HepG2 (cell line): ENCODE measurements around the gene PPY. TPM values are rescaled to one million over a fixed set of nuclear protein-coding genes. Genes with fewer than 3 reads are reported as not detected.
A peak's percentile ranks its signal among the peaks of the same experiment; 100 is the strongest.

Experiments
- ARNT ChIP-seq: fragments of 450-650 bp; IDR thresholded peaks from 2 replicates; pipeline ENCODE4 v1.6.1; 2017
- ATAD3A ChIP-seq: sonication (generic); formaldehyde crosslinking; IDR thresholded peaks from 2 replicates; pipeline ENCODE4 v1.4.0; 2020; ENCODE audit warnings: missing genetic modification reagents
- GATAD1 ChIP-seq: IDR thresholded peaks from 2 replicates; pipeline ENCODE4 v1.6.1; 2016; ENCODE audit warnings: missing genetic modification reagents, missing compliant biosample characterization
- HES4 ChIP-seq: sonication (generic); formaldehyde crosslinking; IDR thresholded peaks from 2 replicates; pipeline ENCODE4 v1.9.0; 2021; ENCODE audit warnings: mild to moderate bottlenecking, missing genetic modification reagents, borderline replicate concordance
- JUN ChIP-seq: sonication (generic); formaldehyde crosslinking; IDR thresholded peaks from 2 replicates; pipeline ENCODE4 v1.4.0; 2020; ENCODE audit warnings: mild to moderate bottlenecking, missing genetic modification reagents
- MYPOP ChIP-seq: sonication (generic); formaldehyde crosslinking; IDR thresholded peaks from 2 replicates; pipeline ENCODE4 v1.8.1; 2023; ENCODE audit warnings: mild to moderate bottlenecking, moderate library complexity, missing genetic modification reagents
- NFYC ChIP-seq: IDR thresholded peaks from 2 replicates; pipeline ENCODE4 v1.6.1; 2016; ENCODE audit warnings: missing genetic modification reagents, missing compliant biosample characterization
- RXRB ChIP-seq: IDR thresholded peaks from 2 replicates; pipeline ENCODE4 v1.6.1; 2016; ENCODE audit warnings: borderline replicate concordance, missing genetic modification reagents, missing compliant biosample characterization
- SMAD3 ChIP-seq: sonication (generic); formaldehyde crosslinking; IDR thresholded peaks from 2 replicates; pipeline ENCODE4 v1.4.0; 2020; ENCODE audit warnings: missing genetic modification reagents
- SMC3 ChIP-seq: IDR thresholded peaks from 2 replicates; pipeline ENCODE4 v1.6.1; 2011; ENCODE audit warnings: low read length, improper control_type of control experiment
- TBX2 ChIP-seq: sonication (generic); formaldehyde crosslinking; IDR thresholded peaks from 2 replicates; pipeline ENCODE4 v1.5.0; 2020; ENCODE audit warnings: missing genetic modification reagents, mild to moderate bottlenecking, borderline replicate concordance
- TEAD2 ChIP-seq: sonication (generic); formaldehyde crosslinking; IDR thresholded peaks from 2 replicates; pipeline ENCODE4 v1.9.0; 2021; ENCODE audit warnings: missing genetic modification reagents
- THAP8 ChIP-seq: sonication (generic); formaldehyde crosslinking; IDR thresholded peaks from 2 replicates; pipeline ENCODE4 v1.5.1; 2020; ENCODE audit warnings: missing genetic modification reagents, mild to moderate bottlenecking, borderline replicate concordance
- ZBTB2 ChIP-seq: sonication (generic); formaldehyde crosslinking; IDR thresholded peaks from 2 replicates; pipeline ENCODE4 v1.8.0; 2022; ENCODE audit warnings: low read depth, missing genetic modification reagents
- ZBTB21 ChIP-seq: sonication (generic); formaldehyde crosslinking; IDR thresholded peaks from 2 replicates; pipeline ENCODE4 v1.4.0; 2020; ENCODE audit warnings: missing genetic modification reagents
- ZNF331 ChIP-seq: sonication (generic); formaldehyde crosslinking; IDR thresholded peaks from 2 replicates; pipeline ENCODE4 v1.4.0; 2020; ENCODE audit warnings: missing genetic modification reagents
- ZNF33A ChIP-seq: sonication (generic); formaldehyde crosslinking; IDR thresholded peaks from 2 replicates; pipeline ENCODE4 v1.5.1; 2020; ENCODE audit warnings: missing genetic modification reagents, mild to moderate bottlenecking, moderate library complexity, borderline replicate concordance
- ZNF496 ChIP-seq: sonication (generic); formaldehyde crosslinking; IDR thresholded peaks from 2 replicates; pipeline ENCODE4 v1.8.1; 2023; ENCODE audit warnings: mild to moderate bottlenecking, moderate library complexity, missing genetic modification reagents; ENCODE audit not compliant: insufficient replicate concordance
- ZNF605 ChIP-seq: sonication (generic); formaldehyde crosslinking; IDR thresholded peaks from 2 replicates; pipeline ENCODE4 v1.8.0; 2022; ENCODE audit warnings: mild to moderate bottlenecking, missing genetic modification reagents
- ZNF737 ChIP-seq: sonication (generic); formaldehyde crosslinking; IDR thresholded peaks from 2 replicates; pipeline ENCODE4 v1.5.0; 2020; ENCODE audit warnings: missing genetic modification reagents, mild to moderate bottlenecking, borderline replicate concordance
- ZNF772 ChIP-seq: sonication (generic); formaldehyde crosslinking; IDR thresholded peaks from 2 replicates; pipeline ENCODE4 v1.5.0; 2020; ENCODE audit warnings: mild to moderate bottlenecking, missing genetic modification reagents
- polyA plus RNA-seq, 8 experiments: library from polyadenylated mRNA; depleted of rRNA in 3 of 8; stranded (reverse) in 7 of 8; unstranded in 1 of 8; fragments of >200 nt; fragmentation: Illumina TruSeq in 4 of 8; extraction: Trizol in 4 of 8; gene quantifications; 2 replicates each; pipeline versions ENCODE4 v1.2.1 to v1.2.3, GENCODE V29; 2011 to 2016; ENCODE audit warnings: low read depth in 4 of 8, missing spikeins in 1 of 8, mixed read lengths in 1 of 8; ENCODE audit not compliant: insufficient read depth in 1 of 8
- total RNA-seq, 5 experiments: library from RNA; depleted of rRNA; stranded (reverse); fragments of >200 nt; fragmentation: Illumina TruSeq; extraction: Trizol; gene quantifications; 2 replicates each; pipeline ENCODE4 v1.2.3, GENCODE V29; 2016; ENCODE audit warnings: low read depth in 1 of 5
- TF ChIP-seq, protein P1 (sequence below): sonication (generic); formaldehyde crosslinking; conservative IDR thresholded peaks from 2 replicates; pipeline ENCODE4 v1.8.0; 2022; ENCODE audit warnings: low read depth, missing genetic modification reagents
- TF ChIP-seq, protein P2 (sequence below): conservative IDR thresholded peaks from 2 replicates; pipeline ENCODE4 v1.6.1; 2018; ENCODE audit warnings: missing genetic modification reagents

The PPY gene
- total and polyA plus RNA-seq, 2 of the 13 experiments (the other 11 are each of a cell fraction or from before 2014, with no cell fraction given), result not detected

GRCh38 chr17:43931062-43931571 lies 11.2 kb downstream of the PPY start (continued):
- TF ChIP-seq MYPOP (CRISPR knock-in tag) (no peak), TBX2 (CRISPR knock-in tag) (peak; percentile 50), GATAD1 (CRISPR knock-in tag) (0 out of 2 replicates have a peak, but pooled peaks have one; percentile 3), ZNF605 (CRISPR knock-in tag) (no peak), ATAD3A (CRISPR knock-in tag) (no peak), SMAD3 (CRISPR knock-in tag) (no peak), ZNF33A (CRISPR knock-in tag) (no peak), ZNF496 (no peak), HES4 (CRISPR knock-in tag) (no peak), JUN (no peak), ZNF772 (CRISPR knock-in tag) (no peak), ARNT (no peak), ZBTB21 (no peak), TEAD2 (no peak), ZNF331 (CRISPR knock-in tag) (no peak), SMC3 (0 out of 2 replicates have a peak, but pooled peaks have one; percentile 4), THAP8 (CRISPR knock-in tag) (no peak), RXRB (CRISPR knock-in tag) (peak; percentile 93), ZBTB2 (CRISPR knock-in tag) (no peak), ZNF737 (CRISPR knock-in tag) (no peak), NFYC (CRISPR knock-in tag) (no peak)
- TF ChIP-seq, protein P1, sequence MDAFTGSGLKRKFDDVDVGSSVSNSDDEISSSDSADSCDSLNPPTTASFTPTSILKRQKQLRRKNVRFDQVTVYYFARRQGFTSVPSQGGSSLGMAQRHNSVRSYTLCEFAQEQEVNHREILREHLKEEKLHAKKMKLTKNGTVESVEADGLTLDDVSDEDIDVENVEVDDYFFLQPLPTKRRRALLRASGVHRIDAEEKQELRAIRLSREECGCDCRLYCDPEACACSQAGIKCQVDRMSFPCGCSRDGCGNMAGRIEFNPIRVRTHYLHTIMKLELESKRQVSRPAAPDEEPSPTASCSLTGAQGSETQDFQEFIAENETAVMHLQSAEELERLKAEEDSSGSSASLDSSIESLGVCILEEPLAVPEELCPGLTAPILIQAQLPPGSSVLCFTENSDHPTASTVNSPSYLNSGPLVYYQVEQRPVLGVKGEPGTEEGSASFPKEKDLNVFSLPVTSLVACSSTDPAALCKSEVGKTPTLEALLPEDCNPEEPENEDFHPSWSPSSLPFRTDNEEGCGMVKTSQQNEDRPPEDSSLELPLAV, result no peak
- TF ChIP-seq, protein P2, sequence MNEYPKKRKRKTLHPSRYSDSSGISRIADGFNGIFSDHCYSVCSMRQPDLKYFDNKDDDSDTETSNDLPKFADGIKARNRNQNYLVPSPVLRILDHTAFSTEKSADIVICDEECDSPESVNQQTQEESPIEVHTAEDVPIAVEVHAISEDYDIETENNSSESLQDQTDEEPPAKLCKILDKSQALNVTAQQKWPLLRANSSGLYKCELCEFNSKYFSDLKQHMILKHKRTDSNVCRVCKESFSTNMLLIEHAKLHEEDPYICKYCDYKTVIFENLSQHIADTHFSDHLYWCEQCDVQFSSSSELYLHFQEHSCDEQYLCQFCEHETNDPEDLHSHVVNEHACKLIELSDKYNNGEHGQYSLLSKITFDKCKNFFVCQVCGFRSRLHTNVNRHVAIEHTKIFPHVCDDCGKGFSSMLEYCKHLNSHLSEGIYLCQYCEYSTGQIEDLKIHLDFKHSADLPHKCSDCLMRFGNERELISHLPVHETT, result no peak
